IMR-90 (cell line): ENCODE results near the gene GGT5. TPM values are rescaled to one million over a fixed set of nuclear protein-coding genes. Genes with fewer than 3 reads are reported as not detected.

ENCODE experiments used
- ATAC-seq: fragments of 200-7000 bp; cut with Tn5 transposase; 2 replicates; pipeline ENCODE4 v1.9.1; 2020; ENCODE audit warnings: low read depth, mild to moderate bottlenecking, moderate library complexity
- BruUV-seq: library from RNA; stranded (reverse); fragments of 400-500 nt; replicated peaks from 2 replicates; lab custom pipeline; 2021; lab: Mats Ljungman, UMichigan
- CTCF ChIA-PET: fragments of 300-600 bp; formaldehyde crosslinking; extraction: SDS; loops from one replicate; lab custom pipeline; 2021; ENCODE audit warnings: antibody characterized with exemption; lab: Yijun Ruan, JAX
- POLR2A ChIA-PET: fragments of 300-600 bp; sonication (Branson Sonifier 250); formaldehyde crosslinking; loops from one replicate; lab custom pipeline; 2022; ENCODE audit warnings: antibody characterized with exemption; ENCODE audit not compliant: unreplicated experiment; lab: Charles Lee
- DNase-seq: peaks from one replicate; pipeline ENCODE4 v3.0.0; 2013
- H2AFZ ChIP-seq: replicated peaks from 2 replicates; pipeline ENCODE3; 2013; ENCODE audit warnings: low read length, mild to moderate bottlenecking; ENCODE audit not compliant: poor library complexity
- H2AK5ac ChIP-seq: 2 replicates; pipeline ENCODE4 v1.6.1; 2013; ENCODE audit warnings: low read depth, low read length, inconsistent platforms
- H2AK9ac ChIP-seq: replicated peaks from 2 replicates; pipeline ENCODE3; 2013; ENCODE audit warnings: mild to moderate bottlenecking, low read depth, low read length, moderate library complexity; ENCODE audit not compliant: poor library complexity
- H2BK120ac ChIP-seq: 2 replicates; pipeline ENCODE4 v1.6.1; 2013; ENCODE audit warnings: low read depth, low read length, inconsistent platforms
- H2BK15ac ChIP-seq: 3 replicates; pipeline ENCODE4 v1.6.1; 2013; ENCODE audit warnings: low read depth, low read length, inconsistent platforms
- H2BK20ac ChIP-seq: 2 replicates; pipeline ENCODE4 v1.6.1; 2013; ENCODE audit warnings: low read depth, mild to moderate bottlenecking, inconsistent platforms, low read length, moderate library complexity
- H2BK5ac ChIP-seq: 2 replicates; pipeline ENCODE4 v1.6.1; 2013; ENCODE audit warnings: mild to moderate bottlenecking, low read depth, low read length, inconsistent platforms; ENCODE audit not compliant: poor library complexity, severe bottlenecking
- H3K14ac ChIP-seq: replicated peaks from 2 replicates; pipeline ENCODE4 v1.6.1; 2013; ENCODE audit warnings: low read depth, low read length, inconsistent platforms
- H3K18ac ChIP-seq: 2 replicates; pipeline ENCODE4 v1.6.1; 2013; ENCODE audit warnings: low read depth, low read length, control low read depth
- H3K23ac ChIP-seq: 2 replicates; pipeline ENCODE4 v1.6.1; 2013; ENCODE audit warnings: low read depth, low read length, inconsistent platforms
- H3K27ac ChIP-seq: 2 replicates; pipeline ENCODE4 v1.5.1; 2013; ENCODE audit warnings: mild to moderate bottlenecking, control low read depth, low read length; ENCODE audit not compliant: insufficient read depth
- H3K27me3 ChIP-seq: 2 replicates; pipeline ENCODE4 v1.6.1; 2013; ENCODE audit warnings: low read length; ENCODE audit not compliant: control insufficient read depth, insufficient read depth
- H3K36me3 ChIP-seq: 2 replicates; pipeline ENCODE4 v1.6.1; 2013; ENCODE audit warnings: low read length, mixed read lengths; ENCODE audit not compliant: control insufficient read depth, insufficient read depth
- H3K4ac ChIP-seq: 2 replicates; pipeline ENCODE4 v1.6.1; 2013; ENCODE audit warnings: low read depth, low read length, inconsistent platforms
- H3K4me1 ChIP-seq: 2 replicates; pipeline ENCODE4 v1.6.1; 2013; ENCODE audit warnings: low read length, mixed read lengths; ENCODE audit not compliant: control insufficient read depth, insufficient read depth
- H3K4me2 ChIP-seq: 2 replicates; pipeline ENCODE4 v1.6.1; 2013; ENCODE audit warnings: low read depth, mild to moderate bottlenecking, control low read depth, low read length, moderate library complexity
- H3K4me3 ChIP-seq: 2 replicates; pipeline ENCODE4 v1.5.1; 2013; ENCODE audit warnings: low read depth, mild to moderate bottlenecking, control low read depth, low read length, moderate library complexity; ENCODE audit not compliant: insufficient read depth
- H3K56ac ChIP-seq: 2 replicates; pipeline ENCODE4 v1.6.1; 2013; ENCODE audit warnings: low read length, inconsistent platforms; ENCODE audit not compliant: insufficient read depth; ENCODE audit errors: extremely low read depth
- H3K79me1 ChIP-seq, 2 experiments: 2 replicates each; pipeline ENCODE4 v1.6.1; 2013; ENCODE audit warnings: low read length in 2 of 2, inconsistent platforms in 1 of 2, low read depth in 1 of 2
- H3K9ac ChIP-seq: 2 replicates; pipeline ENCODE4 v1.6.1; 2013; ENCODE audit warnings: low read depth, low read length, control low read depth
- H3K9me1 ChIP-seq: 2 replicates; pipeline ENCODE4 v1.6.1; 2013; ENCODE audit warnings: low read length, inconsistent platforms; ENCODE audit not compliant: insufficient read depth
- H3K9me3 ChIP-seq: 2 replicates; pipeline ENCODE4 v1.6.1; 2013; ENCODE audit warnings: low read length; ENCODE audit not compliant: control insufficient read depth, insufficient read depth
- H4K20me1 ChIP-seq: 2 replicates; pipeline ENCODE4 v1.6.1; 2013; ENCODE audit warnings: low read length, inconsistent platforms; ENCODE audit not compliant: insufficient read depth
- H4K5ac ChIP-seq: 2 replicates; pipeline ENCODE4 v1.6.1; 2013; ENCODE audit warnings: mild to moderate bottlenecking, low read depth, low read length, control low read depth
- H4K8ac ChIP-seq, 2 experiments: 2 replicates each; pipeline ENCODE4 v1.6.1; 2013; ENCODE audit warnings: low read depth in 2 of 2, low read length in 2 of 2, control low read depth in 1 of 2, inconsistent platforms in 1 of 2
- H4K91ac ChIP-seq: 2 replicates; pipeline ENCODE4 v1.6.1; 2013; ENCODE audit warnings: low read depth, low read length, inconsistent platforms; ENCODE audit not compliant: insufficient read depth
- NFE2L2 ChIP-seq: fragments of 150-350 bp; IDR thresholded peaks from 2 replicates; pipeline ENCODE4 v1.6.1; 2016; ENCODE audit warnings: low read depth, mild to moderate bottlenecking, low read length
- WGBS, 2 experiments: methylation state at CpG; one replicate each; pipeline versions ENCODE4 v1.1.5 to v1.1.7; 2013; ENCODE audit warnings: missing lambda C conversion rate in 2 of 2; ENCODE audit not compliant: insufficient read length in 1 of 2; ENCODE audit errors: extremely low coverage in 2 of 2; 5-methylcytosine and 5-hydroxymethylcytosine counted together
- dilution Hi-C: fragments of 300-500 bp; cut with HindIII; formaldehyde crosslinking; loops from one replicate; pipeline ENCODE4 v1.14.3; 2018; ENCODE audit warnings: low sequenced_read_pairs; ENCODE audit not compliant: unreplicated experiment
- in situ Hi-C: fragments of 300-500 bp; cut with MboI; formaldehyde crosslinking; loops from 3 replicates; pipeline ENCODE4 v1.14.3; 2019; ENCODE audit warnings: low sequenced_read_pairs, inconsistent platforms, mixed read lengths
- intact Hi-C: fragments of 100-400 bp; cut with micrococcal nuclease; formaldehyde crosslinking; loops from 2 replicates; pipeline ENCODE4 v1.10.0; 2022
- polyA plus RNA-seq, 3 experiments: library from polyadenylated mRNA; depleted of rRNA; stranded (reverse); fragments of >200 nt; gene quantifications; 2 replicates each; pipeline ENCODE4 v1.2.3, GENCODE V29; 2012; ENCODE audit warnings: low replicate concordance in 1 of 3
- total RNA-seq: library from RNA; depleted of rRNA; stranded (reverse); fragments of >200 nt; gene quantifications from 2 replicates; pipeline ENCODE4 v1.2.3, GENCODE V29; 2012
- TF ChIP-seq, protein P1 (sequence below): conservative IDR thresholded peaks from 2 replicates; pipeline ENCODE4 v1.5.1; 2012; ENCODE audit warnings: mild to moderate bottlenecking, low read depth, low read length, improper control_type of control experiment

The GGT5 gene
- total and polyA plus RNA-seq, 2 of the 4 experiments (the other 2 are of a cell fraction), result 0.18 to 5.8 TPM

DNA sequence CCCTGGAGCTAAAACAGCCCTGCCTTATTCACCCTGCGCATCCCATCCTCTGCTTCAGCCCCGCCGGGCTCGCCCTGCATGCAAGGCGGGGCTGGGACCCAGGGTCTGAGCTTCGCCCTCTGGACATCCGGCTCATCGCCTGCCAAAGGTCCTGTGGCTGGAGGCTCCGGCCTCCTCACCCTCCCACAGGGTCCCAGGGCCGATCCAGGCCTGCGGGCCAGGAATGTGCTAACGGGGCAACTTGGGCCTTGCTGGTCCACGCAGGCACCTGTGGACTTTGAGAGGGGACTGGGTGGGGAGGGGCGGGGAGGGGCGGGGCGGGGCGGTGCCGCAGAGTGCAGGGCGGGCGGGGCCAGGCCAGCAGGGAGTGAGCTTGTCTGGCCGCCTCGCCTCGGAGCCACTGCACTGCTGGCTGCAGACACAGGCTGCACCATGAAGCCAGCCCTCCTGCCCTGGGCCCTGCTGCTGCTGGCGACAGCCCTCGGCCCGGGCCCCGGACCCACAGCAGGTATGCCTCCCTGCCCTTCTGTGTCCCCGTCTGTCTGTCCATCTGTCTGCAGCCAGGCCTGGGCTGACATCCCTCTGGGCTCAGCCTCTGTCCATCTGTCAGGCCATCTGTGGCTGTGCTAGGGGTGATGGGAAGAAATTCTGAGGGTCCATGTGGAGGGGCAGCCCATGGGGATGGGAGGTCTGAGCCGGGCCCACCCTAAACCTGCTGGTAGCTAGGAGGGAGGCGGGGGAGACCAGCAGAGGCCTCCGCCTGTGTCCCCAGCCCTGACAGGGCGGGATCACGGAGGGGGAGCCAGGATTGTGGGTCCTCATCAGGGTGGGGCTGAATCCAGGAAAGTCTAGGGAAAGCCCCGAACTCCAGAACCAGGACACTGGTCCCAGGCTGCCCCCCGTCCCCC lies 63.5 kb downstream of the GGT5 start, which contains the start of gene SUSD2:
Gene SUSD2 (plus strand): TSS at position 400 of the 908 bp plus-strand sequence. CDS start 33 bp downstream, at position 433.
- ATAC-seq, result peak; percentile 30; the same call in 1 of the 2 replicates
- Histone ChIP-seq H3K27me3 (no peaks in the 10 kb centered on the region), H4K91ac (no peak within 1 kb of the TSS), H4K8ac (no peak within 1 kb of the TSS), H4K5ac (no peak within 1 kb of the TSS), H2BK15ac (no peak within 1 kb of the TSS), H3K27ac (no peak within 1 kb of the TSS), H2BK5ac (no peak within 1 kb of the TSS), H3K23ac (no peak within 1 kb of the TSS), H3K79me1 (no peaks in the 10 kb centered on the region), H2AK9ac (no peak within 1 kb of the TSS), H3K4ac (no peak within 1 kb of the TSS), H2BK120ac (no peak within 1 kb of the TSS), H2AFZ (peak within 1 kb of the TSS; percentile 53), H3K9me3 (no peaks in the 10 kb centered on the region), H3K56ac (no peak within 1 kb of the TSS), H3K36me3 (peaks cover 8% of the 10 kb centered on the region; the same call in 1 of the 2 replicates), H3K9me1 (no peaks in the 10 kb centered on the region), H2BK20ac (no peak within 1 kb of the TSS), H3K18ac (no peak within 1 kb of the TSS), H3K4me3 (no peak within 1 kb of the TSS), H3K14ac (no peak within 1 kb of the TSS), H3K4me2 (no peak within 1 kb of the TSS), H3K4me1 (no peaks in the 10 kb centered on the region), H4K20me1 (no peaks in the 10 kb centered on the region), H3K9ac (no peak within 1 kb of the TSS), H2AK5ac (no peak within 1 kb of the TSS)
- in situ Hi-C loops (no loop called here), dilution Hi-C loops (no loop called here), intact Hi-C loops (no loop called here)
- TF ChIP-seq, protein P1, sequence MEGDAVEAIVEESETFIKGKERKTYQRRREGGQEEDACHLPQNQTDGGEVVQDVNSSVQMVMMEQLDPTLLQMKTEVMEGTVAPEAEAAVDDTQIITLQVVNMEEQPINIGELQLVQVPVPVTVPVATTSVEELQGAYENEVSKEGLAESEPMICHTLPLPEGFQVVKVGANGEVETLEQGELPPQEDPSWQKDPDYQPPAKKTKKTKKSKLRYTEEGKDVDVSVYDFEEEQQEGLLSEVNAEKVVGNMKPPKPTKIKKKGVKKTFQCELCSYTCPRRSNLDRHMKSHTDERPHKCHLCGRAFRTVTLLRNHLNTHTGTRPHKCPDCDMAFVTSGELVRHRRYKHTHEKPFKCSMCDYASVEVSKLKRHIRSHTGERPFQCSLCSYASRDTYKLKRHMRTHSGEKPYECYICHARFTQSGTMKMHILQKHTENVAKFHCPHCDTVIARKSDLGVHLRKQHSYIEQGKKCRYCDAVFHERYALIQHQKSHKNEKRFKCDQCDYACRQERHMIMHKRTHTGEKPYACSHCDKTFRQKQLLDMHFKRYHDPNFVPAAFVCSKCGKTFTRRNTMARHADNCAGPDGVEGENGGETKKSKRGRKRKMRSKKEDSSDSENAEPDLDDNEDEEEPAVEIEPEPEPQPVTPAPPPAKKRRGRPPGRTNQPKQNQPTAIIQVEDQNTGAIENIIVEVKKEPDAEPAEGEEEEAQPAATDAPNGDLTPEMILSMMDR, result no peak
- TF ChIP-seq NFE2L2, result no peak
- no peak for DNase-seq
- WGBS, 2 experiments, result 60% methylated on average over 18 of the region's 35 CpGs; no CpG with 5 or more reads in 1 of the 2 experiments
- ChIA-PET POLR2A (no interaction called here), CTCF (no interaction called here)
- BruUV-seq, result no TSS peak
